SW480 (cell line): ENCODE data around the gene NRN1L.
"Not testable (repeated sequence)": the region's sequence is repeated elsewhere in the genome, so short reads cannot be mapped to it uniquely, and the experiment has no call there.

ENCODE experiments used
- DNase-seq: peaks from one replicate; pipeline ENCODE4 v3.0.0-alpha.2; 2016; ENCODE audit warnings: low spot score

NRN1L gene

DNA sequence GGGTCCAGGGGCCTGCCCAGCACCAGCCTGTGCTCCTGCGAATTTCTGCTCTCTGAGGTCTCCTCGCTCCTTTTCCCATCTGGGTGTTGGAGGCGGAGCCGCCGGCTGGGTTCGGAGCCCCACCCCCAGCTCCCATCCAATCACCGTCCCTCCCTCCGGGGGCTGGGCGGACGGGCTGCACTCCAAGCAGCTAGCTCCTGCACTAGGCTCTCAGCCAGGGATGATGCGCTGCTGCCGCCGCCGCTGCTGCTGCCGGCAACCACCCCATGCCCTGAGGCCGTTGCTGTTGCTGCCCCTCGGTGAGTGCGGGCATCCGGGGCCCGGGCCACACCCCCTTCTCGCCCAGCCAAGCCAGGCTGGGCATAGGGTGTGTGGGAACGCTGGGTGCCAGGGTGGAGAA, at the start of gene NRN1L:
NRN1L (plus strand) TSS at position 202 of the 400 bp plus-strand sequence; CDS start at position 221, 19 bp downstream.
- DNase-seq = no peak

DNA sequence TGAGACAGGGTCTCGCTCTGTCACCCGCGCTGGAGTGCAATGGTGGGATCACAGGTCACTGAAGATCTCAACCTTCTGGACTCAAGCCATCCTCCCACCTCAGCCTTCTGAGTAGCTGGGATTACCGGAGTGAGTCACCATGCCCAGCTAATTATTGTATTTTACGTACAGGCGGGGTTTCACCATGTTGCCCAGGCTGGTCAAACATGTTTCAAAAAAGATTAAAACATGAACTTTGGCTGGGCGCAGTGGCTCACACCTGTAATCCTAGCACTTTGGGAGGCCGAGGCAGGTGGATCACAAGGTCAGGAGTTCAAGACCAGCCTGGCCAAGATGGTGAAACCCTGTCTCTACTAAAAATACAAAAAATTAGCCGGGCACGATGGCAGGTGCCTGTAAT, 47.5 kb upstream of the NRN1L start:
- DNase-seq = not testable (repeated sequence)

DNA sequence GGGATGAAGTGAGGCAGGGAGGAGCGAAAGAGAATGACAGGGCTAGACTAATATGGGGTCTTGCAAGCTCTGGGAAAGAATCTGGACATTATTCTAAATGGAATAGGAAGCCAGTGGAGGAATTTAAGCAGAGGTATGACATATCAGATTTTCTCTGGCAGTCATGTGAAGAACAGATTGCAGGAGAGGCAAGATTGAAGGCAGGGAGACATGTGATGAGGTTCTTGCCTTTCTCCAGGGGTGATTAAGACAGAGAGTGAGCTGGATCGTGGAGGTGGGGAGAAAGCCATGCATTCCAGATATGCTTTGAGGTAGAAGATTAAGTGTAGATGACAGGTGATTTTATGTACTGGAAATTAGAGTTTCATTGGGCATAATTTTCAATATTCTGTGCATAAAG, 46.9 kb upstream of the NRN1L start:
- no peak for DNase-seq

DNA sequence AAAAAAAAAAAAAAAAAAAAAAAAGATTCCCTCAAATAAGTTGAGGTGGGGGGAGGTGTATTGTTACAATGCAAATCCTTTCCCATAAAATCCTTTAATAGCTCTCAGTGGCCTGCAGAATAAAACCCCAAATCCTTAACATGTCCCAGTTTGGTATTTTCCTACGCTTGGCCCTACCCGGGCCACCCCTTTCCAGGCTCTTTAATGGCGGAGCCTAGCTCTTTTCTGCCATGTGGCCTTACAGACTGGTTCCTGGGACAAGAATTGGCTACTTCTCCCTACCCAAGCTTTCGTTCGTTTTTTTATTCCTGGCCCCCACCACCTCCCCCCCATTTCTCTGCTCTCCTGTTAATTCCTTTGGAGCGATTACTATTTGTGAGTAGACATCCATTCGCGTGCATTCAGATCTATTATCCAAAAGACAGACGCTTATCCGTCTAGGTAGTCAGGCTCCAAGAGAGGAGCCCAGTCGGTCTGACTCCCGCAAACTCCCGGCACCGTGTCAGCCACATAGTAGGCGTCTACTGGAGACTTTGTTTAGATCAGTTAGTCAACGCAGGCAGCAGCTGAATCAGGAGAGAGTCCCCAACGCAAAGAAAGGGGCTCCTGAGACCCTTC, 43.4 kb upstream of the NRN1L start:
- DNase-seq = no peak

DNA sequence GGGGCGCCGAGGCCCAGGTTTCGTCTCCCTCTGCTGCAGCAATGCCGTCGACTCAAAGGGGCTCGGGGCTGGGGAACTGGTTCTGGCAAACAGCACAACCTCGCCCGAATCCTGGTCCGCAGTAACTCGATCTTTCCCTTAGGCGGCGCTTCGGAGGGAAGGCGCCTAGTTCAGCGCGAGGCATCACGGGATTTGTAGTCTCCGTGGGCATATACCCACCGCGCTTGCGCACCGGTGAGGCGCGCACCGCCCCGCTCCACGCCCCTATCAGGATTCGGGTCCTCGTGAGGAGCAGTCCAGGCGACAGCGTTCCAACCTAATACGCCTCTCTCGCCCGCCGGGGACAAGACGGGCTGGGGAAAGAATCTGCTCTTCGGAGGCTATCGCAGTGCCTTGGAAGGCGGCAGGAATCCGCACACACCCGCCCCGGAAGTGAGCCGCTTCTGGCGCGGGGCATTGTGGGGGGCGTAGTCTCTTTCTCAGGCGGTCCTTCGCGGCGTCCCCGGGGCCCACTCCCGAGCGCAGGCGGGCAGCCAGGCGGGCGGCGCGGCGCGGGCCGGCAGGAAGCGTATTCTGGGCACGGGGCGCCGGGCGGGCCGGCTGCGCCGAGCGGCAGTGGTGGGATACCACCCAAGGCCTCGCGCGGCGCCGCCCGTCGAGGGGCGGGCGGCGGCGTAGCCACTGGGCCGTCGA, 42.7 kb upstream of the NRN1L start, which contains the start of gene THAP11:
THAP11 (plus strand) TSS at position 505 of the 693 bp plus-strand sequence. CDS start 235 bp downstream, outside the sequence.
- DNase-seq = peak; percentile 92

DNA sequence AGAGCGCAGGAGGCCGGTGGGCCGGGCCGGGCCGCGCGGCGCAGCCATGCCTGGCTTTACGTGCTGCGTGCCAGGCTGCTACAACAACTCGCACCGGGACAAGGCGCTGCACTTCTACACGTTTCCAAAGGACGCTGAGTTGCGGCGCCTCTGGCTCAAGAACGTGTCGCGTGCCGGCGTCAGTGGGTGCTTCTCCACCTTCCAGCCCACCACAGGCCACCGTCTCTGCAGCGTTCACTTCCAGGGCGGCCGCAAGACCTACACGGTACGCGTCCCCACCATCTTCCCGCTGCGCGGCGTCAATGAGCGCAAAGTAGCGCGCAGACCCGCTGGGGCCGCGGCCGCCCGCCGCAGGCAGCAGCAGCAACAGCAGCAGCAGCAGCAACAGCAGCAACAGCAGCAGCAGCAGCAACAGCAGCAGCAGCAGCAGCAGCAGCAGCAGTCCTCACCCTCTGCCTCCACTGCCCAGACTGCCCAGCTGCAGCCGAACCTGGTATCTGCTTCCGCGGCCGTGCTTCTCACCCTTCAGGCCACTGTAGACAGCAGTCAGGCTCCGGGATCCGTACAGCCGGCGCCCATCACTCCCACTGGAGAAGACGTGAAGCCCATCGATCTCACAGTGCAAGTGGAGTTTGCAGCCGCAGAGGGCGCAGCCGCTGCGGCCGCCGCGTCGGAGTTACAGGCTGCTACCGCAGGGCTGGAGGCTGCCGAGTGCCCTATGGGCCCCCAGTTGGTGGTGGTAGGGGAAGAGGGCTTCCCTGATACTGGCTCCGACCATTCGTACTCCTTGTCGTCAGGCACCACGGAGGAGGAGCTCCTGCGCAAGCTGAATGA, 42.0 kb upstream of the NRN1L start:
- peak; percentile 55 for DNase-seq

DNA sequence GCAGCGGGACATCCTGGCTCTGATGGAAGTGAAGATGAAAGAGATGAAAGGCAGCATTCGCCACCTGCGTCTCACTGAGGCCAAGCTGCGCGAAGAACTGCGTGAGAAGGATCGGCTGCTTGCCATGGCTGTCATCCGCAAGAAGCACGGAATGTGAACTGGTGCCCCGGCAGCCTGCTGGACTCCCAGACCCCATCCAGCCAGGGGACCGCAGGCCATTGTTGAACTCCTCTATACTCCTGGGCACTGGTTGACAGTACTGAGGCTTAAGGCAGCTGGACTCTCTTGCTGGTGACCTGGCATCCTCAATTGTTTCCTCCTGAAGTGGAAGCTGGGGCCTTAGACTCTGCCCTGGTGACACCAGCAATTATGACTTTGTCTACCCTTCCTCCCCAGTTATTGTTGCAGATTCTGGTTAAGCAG, 41.3 kb upstream of the NRN1L start:
- DNase-seq = no peak

DNA sequence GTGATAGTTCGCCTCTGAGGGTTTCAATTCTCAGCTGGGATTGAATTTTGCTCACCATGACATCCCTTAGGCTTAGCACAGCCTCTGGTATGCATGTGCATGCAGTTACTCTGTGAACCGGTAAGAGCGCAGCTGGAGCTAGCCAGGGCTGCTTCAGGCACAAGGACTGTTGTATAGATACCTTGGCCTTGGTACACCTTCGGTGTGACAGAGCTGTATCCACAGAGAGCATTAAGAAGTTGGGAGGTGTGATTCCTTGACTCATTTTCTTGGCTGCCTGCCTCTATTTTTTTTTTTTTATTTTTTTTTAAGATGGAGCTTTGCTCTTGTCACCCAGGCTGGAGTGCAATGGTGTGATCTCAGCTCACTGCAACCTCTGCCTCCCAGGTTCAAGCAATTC, 40.2 kb upstream of the NRN1L start:
- no peak for DNase-seq

DNA sequence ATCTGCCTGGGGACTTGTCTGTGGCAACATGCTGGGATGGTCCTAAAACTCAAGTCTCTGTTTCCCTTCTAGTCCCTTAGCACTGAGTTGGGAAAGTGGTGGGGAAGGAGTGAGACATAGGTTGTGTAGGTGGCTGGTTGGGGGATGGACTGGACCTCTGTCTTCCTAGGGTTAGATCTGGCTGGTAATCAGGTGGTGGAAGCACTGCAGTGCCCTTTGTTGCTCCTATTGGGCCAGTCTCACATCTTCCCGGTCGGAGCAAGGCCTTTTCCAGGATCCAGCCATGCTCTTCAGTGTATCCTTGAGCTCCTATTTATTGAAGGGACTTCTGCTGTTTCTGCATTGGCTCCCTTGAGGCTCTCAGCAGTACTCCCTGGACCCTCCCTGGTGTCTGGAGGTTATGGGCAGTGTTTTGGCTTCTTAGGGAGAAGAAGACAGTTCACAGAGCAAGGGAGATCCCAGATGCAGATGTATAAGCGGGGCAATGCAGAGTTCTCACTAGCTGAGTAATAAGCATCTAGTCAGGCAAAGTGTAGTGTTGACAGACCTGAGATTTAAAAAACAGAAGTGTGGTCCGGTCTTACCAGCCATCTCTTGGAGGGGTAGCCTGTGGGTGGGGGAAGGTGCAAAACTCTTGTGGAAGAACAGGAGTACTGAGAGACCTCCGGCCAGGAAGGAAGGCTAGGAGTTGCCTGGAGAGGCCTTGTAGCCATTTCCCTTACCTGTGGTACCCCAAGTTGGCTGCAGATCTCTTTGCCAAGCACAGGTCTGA, 39.2 kb upstream of the NRN1L start:
- no peak for DNase-seq

DNA sequence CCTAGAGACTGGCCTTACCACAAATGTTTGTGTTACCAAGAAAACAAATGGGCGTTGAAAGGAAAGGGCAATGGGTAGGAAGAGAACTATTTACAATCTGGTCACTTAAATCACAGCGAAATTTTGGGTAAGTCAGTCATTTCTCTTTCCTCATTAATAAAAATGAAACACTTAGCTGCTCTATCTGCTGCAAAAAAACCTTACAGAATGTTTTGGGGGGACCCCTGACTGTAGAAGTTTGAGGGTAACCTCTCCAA, 38.7 kb upstream of the NRN1L start:
- DNase-seq = no peak

DNA sequence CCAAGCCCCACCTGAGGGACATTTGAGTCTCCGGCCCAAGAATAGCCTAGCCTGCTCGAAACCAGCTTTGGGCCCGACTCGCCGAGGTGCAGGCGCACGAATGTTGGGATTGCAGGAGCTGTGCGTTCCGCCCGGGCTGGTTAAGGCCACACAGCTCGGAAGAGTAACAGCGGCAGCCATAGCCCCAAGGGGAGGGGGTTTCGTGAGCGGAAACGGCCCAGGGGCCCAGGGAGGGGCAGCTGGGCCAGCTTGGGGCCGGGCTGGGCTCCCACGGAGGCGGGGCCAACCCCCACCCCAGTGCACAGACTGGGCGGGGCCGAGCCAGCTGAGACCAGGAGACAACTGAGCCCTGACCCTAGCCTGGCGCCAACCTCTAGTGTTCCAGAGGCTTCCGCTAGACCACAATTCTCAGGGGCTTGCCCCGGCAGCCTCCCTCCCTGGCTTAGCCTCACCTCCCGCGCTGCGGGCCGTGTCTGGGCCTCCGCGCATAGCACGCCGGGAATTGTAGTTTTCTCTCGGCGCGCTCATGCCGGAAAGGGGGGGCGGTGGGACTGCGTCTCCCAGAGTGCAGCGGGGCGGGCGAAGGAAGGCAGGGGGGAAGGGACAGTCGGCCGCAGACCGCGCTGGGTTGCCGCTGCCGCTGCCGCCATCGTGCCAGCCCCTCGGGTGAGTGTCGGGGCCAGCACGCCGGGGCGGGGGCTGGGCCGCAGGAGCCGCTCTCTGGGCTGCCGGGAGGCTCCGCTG, 38.2 kb upstream of the NRN1L start, which contains the start of gene NUTF2:
NUTF2 (plus strand) TSS at position 614 of the 744 bp plus-strand sequence. CDS start 18,198 bp downstream, outside the sequence.
- DNase-seq = peak; percentile 91

DNA sequence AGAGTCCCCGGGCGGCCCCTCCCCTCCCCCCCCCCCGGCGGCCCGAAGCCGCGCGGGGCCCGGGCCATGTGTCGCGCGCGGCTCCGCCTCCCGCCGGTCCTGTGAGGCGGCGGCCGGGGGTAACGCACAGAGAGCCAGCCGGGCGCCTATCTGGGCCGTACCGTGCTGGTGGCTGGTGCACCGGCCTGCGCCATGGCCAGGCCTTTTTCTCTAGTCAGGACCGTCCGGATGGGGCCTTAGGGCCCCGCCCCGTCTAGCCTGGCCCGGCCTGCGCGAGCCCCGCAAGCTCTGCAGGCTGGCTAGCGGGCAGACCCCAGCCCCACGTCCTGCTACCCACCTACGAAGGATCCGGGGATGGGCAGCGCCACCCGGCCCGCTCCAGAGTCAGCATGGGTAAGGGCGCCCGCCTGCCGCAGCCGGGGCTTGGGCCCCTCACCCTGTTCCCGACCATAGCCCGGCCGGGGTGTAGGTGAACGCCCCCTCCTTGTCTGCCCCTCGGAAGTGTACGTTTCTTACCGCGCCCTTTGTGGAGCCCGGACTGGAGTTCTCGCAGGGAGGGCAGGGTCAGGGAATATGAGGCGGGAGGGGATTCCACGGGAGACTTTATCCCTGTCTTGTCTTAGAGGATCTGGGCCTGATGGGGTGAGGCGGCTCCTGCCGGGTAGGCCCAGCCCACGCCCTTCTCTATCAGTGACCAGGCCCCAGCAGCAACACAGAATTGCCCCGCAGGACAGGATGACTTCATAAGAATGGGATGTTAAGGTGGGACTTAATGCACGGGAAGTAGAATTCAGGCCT, 37.4 kb upstream of the NRN1L start, which contains the start of gene CENPT:
CENPT (minus strand) TSS at position 630 of the 798 bp plus-strand sequence. CDS start 13,834 bp downstream, outside the sequence.
- DNase-seq = peak; percentile 56

DNA sequence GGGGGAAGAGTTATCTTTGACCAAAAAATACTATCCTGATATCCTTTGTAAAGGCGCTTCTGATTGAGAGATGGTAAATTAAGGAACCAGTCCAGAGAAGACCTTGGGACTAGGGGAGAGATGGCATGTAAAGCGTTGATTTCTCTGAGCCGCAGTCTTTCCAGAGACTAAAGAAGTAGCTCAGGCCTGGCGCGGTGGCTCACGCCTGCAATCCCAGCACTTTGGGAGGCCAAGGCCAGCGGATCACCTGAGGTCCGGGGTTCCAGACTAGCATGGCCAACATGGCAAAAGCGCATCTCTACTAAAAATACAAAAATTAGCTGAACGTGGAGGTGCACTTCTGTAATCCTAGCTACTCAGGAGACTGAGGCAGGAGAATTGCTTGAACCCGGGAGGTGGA, 36.6 kb upstream of the NRN1L start:
- no peak for DNase-seq

DNA sequence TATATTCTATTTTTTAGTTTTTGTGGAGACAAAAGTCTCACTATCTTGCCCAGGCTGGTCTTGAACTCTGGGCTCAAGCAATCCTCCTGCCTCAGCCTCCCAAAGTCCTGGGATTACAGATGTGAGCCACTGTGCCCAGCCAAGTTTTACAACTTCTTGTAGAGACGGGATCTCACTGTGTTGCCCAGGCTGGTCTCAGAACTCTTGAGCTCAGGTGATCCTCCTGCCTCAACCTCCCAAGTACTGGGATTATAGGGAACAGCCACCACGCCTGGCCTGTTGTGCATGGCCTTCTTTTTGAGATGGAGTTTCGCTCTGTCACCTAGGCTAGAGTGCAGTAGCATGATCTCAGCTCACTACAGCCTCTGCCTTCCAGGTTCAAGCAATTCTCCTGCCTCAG, 31.0 kb upstream of the NRN1L start:
- DNase-seq = no peak

DNA sequence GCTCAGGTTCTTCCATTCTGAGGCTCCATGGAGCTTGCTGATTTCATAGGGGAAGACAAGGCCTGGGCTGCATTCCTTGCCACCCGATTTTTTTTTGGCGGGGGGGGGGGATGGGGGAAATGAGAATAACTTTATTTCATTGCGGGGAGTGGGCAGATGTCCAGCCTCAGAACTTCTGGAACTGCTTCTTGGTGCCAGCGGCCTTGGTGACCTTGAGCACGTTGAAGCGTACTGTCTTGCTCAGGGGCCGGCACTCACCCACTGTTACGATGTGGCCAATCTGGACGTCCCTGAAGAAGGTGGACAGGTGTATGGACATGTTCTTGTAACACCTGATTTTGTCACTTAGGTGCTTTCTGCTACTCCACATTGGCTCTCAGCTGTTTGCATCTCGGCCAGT, 28.9 kb upstream of the NRN1L start:
- no peak for DNase-seq

DNA sequence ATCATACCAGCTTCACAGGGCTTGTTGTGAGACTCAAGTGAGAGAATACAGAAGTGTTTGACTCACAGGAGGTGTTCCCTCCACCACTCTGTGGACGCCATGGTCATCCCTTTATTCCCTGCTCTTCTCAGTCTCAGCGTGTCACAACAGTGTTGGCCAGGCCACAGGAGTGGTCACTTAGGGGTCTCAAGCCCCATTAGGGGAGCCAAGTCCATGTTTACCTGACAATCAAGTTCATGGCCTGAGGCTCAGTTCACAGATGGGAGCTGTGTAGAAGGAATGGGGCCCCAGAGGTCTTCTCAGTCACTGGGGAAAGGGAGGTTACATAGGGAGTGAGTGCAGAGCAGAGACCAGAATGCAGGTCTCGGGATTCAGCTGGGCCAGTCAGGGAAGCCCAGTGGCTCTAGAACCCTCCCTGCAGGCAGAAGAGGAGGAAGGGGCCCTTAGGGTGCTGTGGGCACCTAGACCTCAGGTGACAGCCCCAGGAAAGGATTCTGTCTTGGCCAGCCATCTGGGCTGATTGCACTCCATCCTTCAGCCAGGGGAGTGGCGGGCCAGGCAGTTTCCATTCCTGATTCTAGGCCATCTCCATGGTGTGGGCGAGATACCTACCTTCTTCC, 27.6 kb upstream of the NRN1L start:
- DNase-seq = no peak

DNA sequence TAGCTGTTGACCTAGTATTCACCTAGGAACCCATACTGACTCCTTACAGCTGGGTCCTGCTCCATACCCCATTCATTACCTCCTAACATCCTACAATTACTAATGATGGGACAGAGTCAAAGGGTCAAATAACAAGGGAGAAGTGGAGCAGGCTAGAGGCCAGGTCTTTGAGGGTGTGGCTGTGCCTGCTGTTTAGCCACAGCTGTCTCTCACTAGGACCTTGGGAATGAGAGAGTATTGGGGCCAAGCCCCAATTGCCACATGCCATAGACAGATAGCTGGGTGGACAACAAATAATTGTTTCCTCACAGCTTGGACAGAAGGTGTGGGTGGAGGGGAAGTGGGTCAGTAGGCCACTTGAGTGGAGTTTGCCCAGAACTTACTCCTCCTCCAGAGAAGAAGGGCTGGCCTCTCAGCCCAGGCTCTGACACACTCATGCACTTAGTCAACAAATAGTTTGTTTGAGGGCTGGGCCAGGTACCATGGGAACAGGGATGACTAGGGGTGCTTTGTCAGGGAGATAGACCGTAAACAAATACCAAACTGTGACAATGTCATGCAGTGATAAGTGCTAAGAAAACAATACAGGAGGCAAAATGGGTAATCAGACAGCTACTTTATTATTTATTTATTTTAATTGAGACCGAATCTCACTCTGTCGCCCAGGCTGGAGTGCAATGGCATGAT, 27.0 kb upstream of the NRN1L start:
- peak; percentile 82 for DNase-seq

DNA sequence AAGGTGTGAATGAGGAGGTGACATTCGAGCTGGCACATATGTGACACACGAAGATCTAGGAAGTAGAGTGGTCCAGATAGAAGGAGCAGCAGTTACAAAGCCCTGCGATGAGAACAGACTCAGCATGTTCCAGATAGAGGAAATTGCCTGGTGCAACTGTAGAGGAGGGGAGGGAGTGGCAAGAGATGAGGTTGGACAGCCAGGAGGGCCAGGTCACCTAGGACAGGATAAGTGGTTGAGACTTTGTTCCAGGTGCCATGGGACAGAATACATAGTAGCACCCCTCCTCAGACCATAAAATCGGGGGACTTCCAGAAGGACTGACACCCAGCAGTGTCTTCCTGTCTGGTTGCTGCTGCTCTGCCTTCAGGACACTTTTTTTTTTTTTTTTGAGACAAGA, 26.2 kb upstream of the NRN1L start:
- no peak for DNase-seq
